IPS DF 6.9 (cell line): ENCODE data around the gene TPP2.

Source experiments
- DNase-seq: peaks from one replicate; pipeline ENCODE4 v3.0.0-alpha.2; 2013; ENCODE audit warnings: low read depth, low spot score
- H3K27ac ChIP-seq: one replicate; pipeline ENCODE4 v1.5.1; 2013; ENCODE audit warnings: low read length, control low read depth
- H3K27me3 ChIP-seq: 2 replicates; pipeline ENCODE4 v1.6.1; 2013; ENCODE audit warnings: mild to moderate bottlenecking, low read length; ENCODE audit not compliant: control insufficient read depth, insufficient read depth
- H3K36me3 ChIP-seq: 2 replicates; pipeline ENCODE4 v1.6.1; 2013; ENCODE audit warnings: low read length; ENCODE audit not compliant: control insufficient read depth, insufficient read depth
- H3K4me1 ChIP-seq: 2 replicates; pipeline ENCODE4 v1.6.1; 2013; ENCODE audit warnings: low read length; ENCODE audit not compliant: control insufficient read depth, insufficient read depth
- H3K4me3 ChIP-seq: 2 replicates; pipeline ENCODE4 v1.5.1; 2013; ENCODE audit warnings: mild to moderate bottlenecking, low read length
- H3K9me3 ChIP-seq: 2 replicates; pipeline ENCODE4 v1.6.1; 2013; ENCODE audit warnings: low read length, inconsistent platforms; ENCODE audit not compliant: control insufficient read depth, insufficient read depth
- WGBS: extraction: QIAGEN DNeasy Blood & Tissue Kit; methylation state at CpG from one replicate; pipeline ENCODE4 v1.1.7; 2013; ENCODE audit warnings: mixed read lengths, missing lambda C conversion rate; ENCODE audit not compliant: insufficient read length, insufficient coverage; 5-methylcytosine and 5-hydroxymethylcytosine counted together

Gene TPP2

GRCh38 chr13:102617697-102618350 lies 21.0 kb downstream of the TPP2 start:
- no peak for DNase-seq
- Histone ChIP-seq H3K4me1 (no peaks in the 10 kb centered on the region), H3K4me3 (no peak overlapping the region), H3K27ac (no peak overlapping the region), H3K36me3 (peaks cover 10% of the 10 kb centered on the region; the same call in 1 of the 2 replicates), H3K27me3 (no peaks in the 10 kb centered on the region), H3K9me3 (no peaks in the 10 kb centered on the region)
- WGBS, result no CpG with 5 or more reads among the region's 4 CpGs

GRCh38 chr13:102620516-102620915 lies 23.7 kb downstream of the TPP2 start:
- peaks cover 16% of the 10 kb centered on the region; the same call in 1 of the 2 replicates for H3K36me3 ChIP-seq
- no peaks in the 10 kb centered on the region for H3K27me3 ChIP-seq
- H3K4me1 ChIP-seq, result no peaks in the 10 kb centered on the region
- no CpG with 5 or more reads among the region's 6 CpGs for WGBS
- H3K4me3 ChIP-seq, result no peak overlapping the region
- no peaks in the 10 kb centered on the region for H3K9me3 ChIP-seq
- no peak overlapping the region for H3K27ac ChIP-seq
- DNase-seq, result no peak

- no CpG with 5 or more reads among the region's 1 CpG for WGBS
Measured at GRCh38 chr13:102626928-102627327, 30.1 kb downstream of the TPP2 start.

GRCh38 chr13:102628559-102628958 lies 31.8 kb downstream of the TPP2 start:
- no peaks in the 10 kb centered on the region for H3K27me3 ChIP-seq
- no peak overlapping the region for H3K4me3 ChIP-seq
- no peak for DNase-seq
- no peaks in the 10 kb centered on the region for H3K9me3 ChIP-seq
- WGBS, result 100% methylated on average over 1 of the region's 4 CpGs
- H3K4me1 ChIP-seq, result no peaks in the 10 kb centered on the region
- peaks cover 10% of the 10 kb centered on the region for H3K36me3 ChIP-seq
- no peak overlapping the region for H3K27ac ChIP-seq

More at GRCh38 chr13:102626928-102627327, 30.1 kb downstream of the TPP2 start:
- Histone ChIP-seq H3K4me3 (no peak overlapping the region), H3K27ac (no peak overlapping the region), H3K4me1 (no peaks in the 10 kb centered on the region), H3K36me3 (peaks cover 16% of the 10 kb centered on the region), H3K27me3 (no peaks in the 10 kb centered on the region), H3K9me3 (no peaks in the 10 kb centered on the region)
- no peak for DNase-seq

GRCh38 chr13:102631198-102631597 lies 34.4 kb downstream of the TPP2 start:
- WGBS, result no CpG with 5 or more reads among the region's 2 CpGs
- Histone ChIP-seq H3K4me3 (no peak overlapping the region), H3K9me3 (no peaks in the 10 kb centered on the region), H3K36me3 (peaks cover 13% of the 10 kb centered on the region), H3K4me1 (no peaks in the 10 kb centered on the region), H3K27ac (no peak overlapping the region), H3K27me3 (no peaks in the 10 kb centered on the region)
- DNase-seq, result no peak

GRCh38 chr13:102638741-102639140 lies 42.0 kb downstream of the TPP2 start:
- Histone ChIP-seq H3K27me3 (no peaks in the 10 kb centered on the region), H3K9me3 (no peaks in the 10 kb centered on the region; the same call in 1 of the 2 replicates), H3K36me3 (peaks cover 14% of the 10 kb centered on the region; the same call in 1 of the 2 replicates), H3K4me1 (no peaks in the 10 kb centered on the region), H3K4me3 (no peak overlapping the region), H3K27ac (no peak overlapping the region)
- WGBS, result no CpG with 5 or more reads among the region's 3 CpGs
- no peak for DNase-seq

GRCh38 chr13:102642029-102642428 lies 45.2 kb downstream of the TPP2 start:
- whole genome bisulfite sequencing, result no CpG with 5 or more reads among the region's 4 CpGs
- H3K4me3 ChIP-seq, result no peak overlapping the region
- no peaks in the 10 kb centered on the region for H3K27me3 ChIP-seq
- no peak overlapping the region for H3K27ac ChIP-seq
- H3K4me1 ChIP-seq, result no peaks in the 10 kb centered on the region
- no peaks in the 10 kb centered on the region; the same call in 1 of the 2 replicates for H3K9me3 ChIP-seq
- peaks cover 15% of the 10 kb centered on the region for H3K36me3 ChIP-seq
- no peak for DNase-seq

- Histone ChIP-seq H3K27ac (no peak overlapping the region), H3K9me3 (no peaks in the 10 kb centered on the region; the same call in 1 of the 2 replicates), H3K36me3 (peaks cover 14% of the 10 kb centered on the region), H3K4me3 (no peak overlapping the region), H3K27me3 (no peaks in the 10 kb centered on the region), H3K4me1 (no peaks in the 10 kb centered on the region)
- WGBS, result no CpG with 5 or more reads among the region's 6 CpGs
- no peak for DNase-seq
Measured at GRCh38 chr13:102642475-102642874, 45.7 kb downstream of the TPP2 start.

GRCh38 chr13:102643656-102644055 lies 46.9 kb downstream of the TPP2 start:
- no peaks in the 10 kb centered on the region for H3K9me3 ChIP-seq
- no peak overlapping the region for H3K4me3 ChIP-seq
- H3K4me1 ChIP-seq, result no peaks in the 10 kb centered on the region
- H3K27me3 ChIP-seq, result no peaks in the 10 kb centered on the region
- DNase-seq, result no peak
- no peak overlapping the region for H3K27ac ChIP-seq
- no CpG with 5 or more reads among the region's 1 CpG for WGBS
- H3K36me3 ChIP-seq, result peaks cover 8% of the 10 kb centered on the region

- no peak for DNase-seq
- H3K9me3 ChIP-seq, result no peaks in the 10 kb centered on the region
- H3K27me3 ChIP-seq, result no peaks in the 10 kb centered on the region
- no peak overlapping the region for H3K27ac ChIP-seq
- no peaks in the 10 kb centered on the region for H3K4me1 ChIP-seq
- H3K36me3 ChIP-seq, result peaks cover 6% of the 10 kb centered on the region
- no peak overlapping the region for H3K4me3 ChIP-seq
- WGBS, result no CpG with 5 or more reads among the region's 1 CpG
Measured at GRCh38 chr13:102645701-102646100, 48.9 kb downstream of the TPP2 start.

GRCh38 chr13:102648046-102648445 lies 51.3 kb downstream of the TPP2 start:
- DNase-seq, result no peak
- H3K36me3 ChIP-seq, result peaks cover 6% of the 10 kb centered on the region
- H3K9me3 ChIP-seq, result no peaks in the 10 kb centered on the region
- H3K4me3 ChIP-seq, result no peak overlapping the region
- WGBS, result no CpG with 5 or more reads among the region's 3 CpGs
- H3K27me3 ChIP-seq, result no peaks in the 10 kb centered on the region
- no peaks in the 10 kb centered on the region for H3K4me1 ChIP-seq
- no peak overlapping the region for H3K27ac ChIP-seq
